Vagina (tissue), 2 donors: ENCODE data around the gene MYO7A.

Experiments used
- POLR2A ChIP-seq, 2 donors: fragments of 450-650 bp; IDR thresholded peaks; one replicate each; pipeline ENCODE4 v1.6.1; 2017; ENCODE audit warnings: antibody characterized with exemption in 2 of 2, mild to moderate bottlenecking in 2 of 2, moderate library complexity in 2 of 2
- POLR2AphosphoS5 ChIP-seq, 2 donors: sonication (generic); formaldehyde crosslinking; IDR thresholded peaks; one replicate each; pipeline ENCODE4 v1.9.0; 2017; ENCODE audit warnings: antibody characterized with exemption in 2 of 2, mild to moderate bottlenecking in 2 of 2, low read depth in 1 of 2; ENCODE audit not compliant: insufficient read depth in 1 of 2
- TF ChIP-seq, protein P1 (sequence below), 3 experiments: fragments of 450-650 bp in 2 of 3; fragments of 200-600 bp in 1 of 3; sonication (generic) in 1 of 3; IDR thresholded peaks; one replicate each; pipeline ENCODE4 v1.5.1; 2017 to 2019; ENCODE audit warnings: antibody characterized with exemption in 3 of 3, mild to moderate bottlenecking in 2 of 3, moderate library complexity in 2 of 3

DNA sequence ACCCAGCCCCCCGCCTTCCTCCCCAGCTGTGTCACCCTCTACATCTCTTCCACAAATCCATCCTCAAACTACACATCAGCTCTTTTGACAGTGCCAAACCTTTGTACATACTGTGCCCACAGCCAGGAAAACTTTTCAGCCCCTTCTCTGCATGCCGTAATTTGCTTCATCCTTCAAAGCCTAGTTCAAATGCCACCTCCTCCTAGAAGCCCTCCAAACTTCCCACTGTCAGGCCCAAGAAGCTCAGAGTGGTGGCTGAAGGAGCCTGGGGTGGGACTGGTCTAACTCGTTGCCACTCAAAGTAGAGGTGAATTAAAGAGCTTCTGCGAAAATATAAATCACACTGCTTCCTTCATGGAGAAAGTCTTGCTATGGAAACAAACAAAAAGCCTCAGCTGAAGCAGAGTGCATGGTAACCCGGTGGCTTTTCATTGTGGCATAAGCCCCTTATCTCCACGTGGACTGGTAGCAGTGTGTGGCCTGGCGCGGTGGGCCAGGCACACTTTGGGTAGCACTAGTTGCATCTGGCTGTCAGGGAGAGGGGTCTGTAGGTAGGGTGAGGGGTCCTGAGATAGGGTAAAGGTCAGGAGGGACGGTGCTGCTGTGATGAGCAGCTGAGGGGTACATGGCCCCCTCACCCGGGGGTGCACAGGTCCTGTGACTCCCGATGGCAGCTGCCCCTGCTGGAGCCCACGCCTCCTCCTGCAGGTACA, 76.9 kb downstream of the MYO7A start:
- TF ChIP-seq, protein P1, sequence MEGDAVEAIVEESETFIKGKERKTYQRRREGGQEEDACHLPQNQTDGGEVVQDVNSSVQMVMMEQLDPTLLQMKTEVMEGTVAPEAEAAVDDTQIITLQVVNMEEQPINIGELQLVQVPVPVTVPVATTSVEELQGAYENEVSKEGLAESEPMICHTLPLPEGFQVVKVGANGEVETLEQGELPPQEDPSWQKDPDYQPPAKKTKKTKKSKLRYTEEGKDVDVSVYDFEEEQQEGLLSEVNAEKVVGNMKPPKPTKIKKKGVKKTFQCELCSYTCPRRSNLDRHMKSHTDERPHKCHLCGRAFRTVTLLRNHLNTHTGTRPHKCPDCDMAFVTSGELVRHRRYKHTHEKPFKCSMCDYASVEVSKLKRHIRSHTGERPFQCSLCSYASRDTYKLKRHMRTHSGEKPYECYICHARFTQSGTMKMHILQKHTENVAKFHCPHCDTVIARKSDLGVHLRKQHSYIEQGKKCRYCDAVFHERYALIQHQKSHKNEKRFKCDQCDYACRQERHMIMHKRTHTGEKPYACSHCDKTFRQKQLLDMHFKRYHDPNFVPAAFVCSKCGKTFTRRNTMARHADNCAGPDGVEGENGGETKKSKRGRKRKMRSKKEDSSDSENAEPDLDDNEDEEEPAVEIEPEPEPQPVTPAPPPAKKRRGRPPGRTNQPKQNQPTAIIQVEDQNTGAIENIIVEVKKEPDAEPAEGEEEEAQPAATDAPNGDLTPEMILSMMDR (IDR thresholded peaks at IDR 0.05): no peak
- no peak for TF ChIP-seq POLR2A (IDR thresholded peaks at IDR 0.05)
- no peak for TF ChIP-seq POLR2AphosphoS5 (IDR thresholded peaks at IDR 0.05; ENCODE audit: insufficient read depth in 1 of 2, low read depth in 1 of 2)
